ENCODE results near the gene PROC.

Gene PROC

DNA sequence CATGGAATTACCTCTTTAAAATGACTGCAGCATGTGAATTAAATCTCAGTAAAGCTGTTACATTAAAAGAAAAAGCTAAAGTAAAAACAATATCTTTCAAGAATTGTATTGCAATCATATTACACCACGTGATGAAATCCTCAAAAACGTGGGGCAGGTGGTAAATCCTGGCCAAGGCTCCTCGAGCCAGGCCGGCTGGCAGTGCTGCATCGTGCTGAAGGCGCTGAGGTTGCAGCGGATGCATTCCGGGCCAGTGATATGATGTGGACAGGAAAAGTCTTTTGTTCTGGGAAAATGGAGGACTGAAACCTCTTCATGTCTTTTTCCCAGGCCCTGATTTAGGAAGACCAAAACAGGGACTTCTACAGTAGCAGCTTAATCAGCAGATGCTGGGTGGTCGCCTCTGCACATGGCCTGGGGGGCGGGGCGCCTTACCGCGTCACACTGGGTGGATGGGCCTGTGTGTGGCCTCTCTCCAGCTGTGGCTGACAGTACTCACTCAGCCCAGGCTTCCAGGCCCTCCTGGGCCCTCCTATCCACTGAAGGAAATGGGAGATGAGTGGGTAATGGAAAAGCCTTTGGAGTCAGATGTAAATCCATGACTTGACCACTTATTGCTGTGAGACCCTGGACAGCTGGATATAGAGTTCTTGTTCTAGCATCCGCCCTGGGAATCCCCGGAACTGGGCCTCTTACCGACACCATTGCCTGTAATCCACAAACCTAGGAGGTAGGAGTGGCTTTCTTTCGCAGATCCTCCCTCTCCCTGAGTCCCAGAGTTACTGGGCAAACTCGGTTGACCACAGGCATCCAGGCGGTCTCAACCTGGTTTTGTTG, 45.1 kb downstream of the PROC start:
- DNase-seq: no peak

DNA sequence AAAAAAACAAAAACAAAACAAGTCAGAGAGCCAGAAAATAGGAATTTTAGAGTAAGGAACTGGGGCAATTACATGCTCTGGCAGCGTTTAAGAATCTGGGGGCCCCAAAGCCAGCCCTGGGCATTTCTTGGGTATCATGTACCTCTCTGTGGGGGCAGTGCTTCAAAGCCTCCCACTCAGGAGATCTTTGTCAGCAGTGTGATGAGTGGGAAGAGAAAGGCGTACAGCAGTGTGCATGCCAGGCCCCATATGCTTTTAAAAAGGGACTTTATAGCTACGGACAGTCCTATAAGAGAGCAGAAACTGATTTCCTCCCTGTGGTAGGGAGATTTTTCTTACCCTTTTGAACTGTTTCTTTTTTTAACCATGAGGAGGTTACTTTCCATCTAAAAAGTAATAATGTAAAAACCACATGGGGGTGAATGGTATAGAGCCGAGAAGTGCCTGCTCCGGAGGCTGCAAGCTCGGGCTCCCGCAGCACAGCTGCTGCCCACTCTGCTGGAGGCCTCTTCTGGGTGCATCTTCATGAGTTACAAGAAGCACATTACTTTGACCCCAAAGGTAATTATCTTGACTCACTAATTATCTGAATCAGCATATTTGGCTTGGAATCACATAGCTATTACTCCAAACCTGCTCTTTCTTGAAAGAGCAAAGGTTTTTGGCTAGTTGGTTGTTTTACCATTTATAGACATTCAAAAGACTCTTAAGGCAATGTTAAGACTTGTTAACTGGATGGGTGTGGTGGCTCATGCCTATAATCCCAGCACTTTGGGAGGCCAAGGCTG, 46.4 kb downstream of the PROC start:
- no peak for DNase-seq

DNA sequence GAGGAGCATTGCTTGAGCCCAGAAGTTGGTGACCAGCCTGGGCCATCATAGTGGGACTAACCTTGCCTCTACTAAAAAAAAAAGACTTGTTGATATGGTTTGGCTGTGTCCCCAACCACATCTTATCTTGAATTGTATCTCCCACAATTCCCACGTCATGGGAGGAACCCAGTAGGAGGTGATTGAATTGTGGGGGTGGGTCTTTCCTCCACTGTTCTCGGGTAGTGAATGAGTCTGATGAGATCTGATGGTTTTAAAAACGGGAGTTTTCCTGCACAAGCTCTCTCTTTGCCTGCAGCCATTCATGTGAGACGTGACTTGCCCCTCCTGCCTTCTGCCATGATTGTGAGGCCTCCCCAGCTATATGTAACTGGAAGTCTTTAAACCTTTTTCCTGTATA, 47.0 kb downstream of the PROC start:
- no peak for DNase-seq

DNA sequence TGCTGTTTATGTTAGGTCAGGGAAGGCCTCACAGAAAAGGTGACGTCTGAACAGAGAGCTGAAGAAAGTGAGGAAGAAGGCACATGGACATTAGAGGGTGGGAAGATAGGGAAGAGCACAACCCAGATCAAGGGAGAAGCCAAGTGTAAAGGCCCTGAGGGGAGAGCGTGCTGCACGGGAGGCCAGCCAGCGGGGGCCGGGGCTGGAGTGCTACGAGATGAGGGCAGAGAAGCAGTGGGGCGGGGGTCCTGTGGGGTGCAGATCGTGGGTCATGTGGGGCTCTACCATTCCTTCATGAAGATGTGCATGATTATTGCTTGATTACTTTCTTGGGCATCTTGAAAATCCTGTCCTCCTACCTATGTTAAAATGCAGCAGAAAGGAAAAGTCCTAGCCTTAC, 50.8 kb downstream of the PROC start:
- no peak for DNase-seq

DNA sequence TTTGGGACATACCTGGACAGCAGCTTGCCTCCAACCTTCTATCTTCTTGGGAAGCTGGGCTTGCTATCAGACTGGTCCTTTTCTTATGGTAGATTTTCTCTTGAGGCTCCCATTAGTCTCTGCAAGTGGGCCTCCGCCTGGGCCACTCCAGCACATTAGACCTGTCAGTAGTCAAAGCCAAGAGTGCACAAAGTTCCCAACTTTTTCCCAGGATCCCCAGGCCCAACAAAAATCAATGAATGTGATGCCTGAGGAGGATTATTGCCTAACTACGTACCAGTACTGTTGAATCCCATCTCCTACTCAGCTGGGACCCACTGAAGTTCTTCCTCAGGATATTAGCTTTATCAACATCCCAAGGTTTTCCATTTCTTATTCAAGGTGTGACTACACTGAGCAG, 51.7 kb downstream of the PROC start:
- DNase-seq: no peak

- DNase-seq: no peak
Measured at GRCh38 chr2:127471286-127471988, 53.2 kb downstream of the PROC start.

DNA sequence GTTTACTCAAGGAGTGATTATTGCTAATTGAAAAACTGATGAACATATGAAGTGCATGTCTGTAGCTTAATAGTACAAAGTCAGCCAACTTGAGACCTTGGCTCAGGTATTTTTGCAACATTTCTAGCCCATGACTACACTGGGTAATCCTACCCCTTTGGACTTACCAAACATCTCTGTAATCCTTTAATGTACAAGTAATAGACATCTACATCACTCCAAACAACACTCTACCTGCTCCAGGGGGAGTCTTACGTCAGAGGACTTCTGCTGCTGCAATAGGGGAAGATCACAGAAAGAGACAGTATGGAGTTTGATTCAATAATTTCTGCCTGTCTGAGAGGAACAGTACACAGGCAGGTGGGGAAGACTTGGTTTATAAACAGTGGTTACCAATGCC, 54.0 kb downstream of the PROC start:
- DNase-seq: no peak

DNA sequence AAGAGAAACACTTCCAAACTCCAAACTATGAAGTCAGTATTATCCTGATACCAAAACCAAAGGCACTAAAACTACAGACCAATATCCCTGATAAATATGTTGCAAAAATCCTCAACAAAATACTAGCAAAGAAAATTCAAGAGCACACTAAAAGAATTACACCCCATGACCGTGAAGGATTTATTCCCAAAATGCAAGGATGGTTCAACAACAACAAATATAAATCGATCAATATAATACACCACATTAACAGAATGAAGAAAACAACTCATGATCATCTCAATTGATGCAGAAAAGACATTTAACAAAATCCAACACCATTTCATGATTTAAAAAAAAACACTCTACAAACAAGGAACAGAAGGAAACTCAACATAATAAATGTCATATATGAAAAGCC, 57.6 kb downstream of the PROC start:
- DNase-seq: no peak
